ENCODE measurements around the gene TRPC4. TPM values are rescaled to one million over a fixed set of nuclear protein-coding genes. Genes with fewer than 3 reads are reported as not detected.

The TRPC4 gene
- total RNA-seq, 2 experiments from 2014 or later, result not detected

GRCh38 chr13:37729876-37730275 is 139.7 kb downstream of the TRPC4 start:
- no peaks in the 10 kb centered on the region for H3K4me1 ChIP-seq (ENCODE audit: insufficient read depth, low read length)
- H3K27ac ChIP-seq (ENCODE audit: low read depth in 1 of 2, low read length in 2 of 2), result no peak overlapping the region
- H3K36me3 ChIP-seq (ENCODE audit: insufficient read depth, low read length), result no peaks in the 10 kb centered on the region
- TF ChIP-seq, protein P1, sequence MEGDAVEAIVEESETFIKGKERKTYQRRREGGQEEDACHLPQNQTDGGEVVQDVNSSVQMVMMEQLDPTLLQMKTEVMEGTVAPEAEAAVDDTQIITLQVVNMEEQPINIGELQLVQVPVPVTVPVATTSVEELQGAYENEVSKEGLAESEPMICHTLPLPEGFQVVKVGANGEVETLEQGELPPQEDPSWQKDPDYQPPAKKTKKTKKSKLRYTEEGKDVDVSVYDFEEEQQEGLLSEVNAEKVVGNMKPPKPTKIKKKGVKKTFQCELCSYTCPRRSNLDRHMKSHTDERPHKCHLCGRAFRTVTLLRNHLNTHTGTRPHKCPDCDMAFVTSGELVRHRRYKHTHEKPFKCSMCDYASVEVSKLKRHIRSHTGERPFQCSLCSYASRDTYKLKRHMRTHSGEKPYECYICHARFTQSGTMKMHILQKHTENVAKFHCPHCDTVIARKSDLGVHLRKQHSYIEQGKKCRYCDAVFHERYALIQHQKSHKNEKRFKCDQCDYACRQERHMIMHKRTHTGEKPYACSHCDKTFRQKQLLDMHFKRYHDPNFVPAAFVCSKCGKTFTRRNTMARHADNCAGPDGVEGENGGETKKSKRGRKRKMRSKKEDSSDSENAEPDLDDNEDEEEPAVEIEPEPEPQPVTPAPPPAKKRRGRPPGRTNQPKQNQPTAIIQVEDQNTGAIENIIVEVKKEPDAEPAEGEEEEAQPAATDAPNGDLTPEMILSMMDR (IDR thresholded peaks at IDR 0.05), result no peak
- no peaks in the 10 kb centered on the region for H3K27me3 ChIP-seq (ENCODE audit: control insufficient read depth in 1 of 2, insufficient read depth in 2 of 2, low read length in 2 of 2)
- H3K27ac Mint-ChIP-seq, result no peak overlapping the region
- H3K9me3 Mint-ChIP-seq, result peaks cover 3% of the 10 kb centered on the region
- no peaks in the 10 kb centered on the region for H3K27me3 Mint-ChIP-seq
- H3K4me1 Mint-ChIP-seq (ENCODE audit: low read depth), result no peaks in the 10 kb centered on the region
- no peaks in the 10 kb centered on the region for H3K36me3 Mint-ChIP-seq (ENCODE audit: low read depth)
- intact Hi-C loops (cut with DNase I, micrococcal nuclease), result no loop called here
- no peaks in the 10 kb centered on the region for H3K9me3 ChIP-seq (ENCODE audit: control insufficient read depth in 1 of 2, insufficient read depth in 1 of 2, low read length in 2 of 2)
- ChIA-PET CTCF (no interaction called here), POLR2A (no interaction called here)
- DNase-seq (no peak), ATAC-seq (ENCODE audit: poor library complexity) (no peak)
- no peak overlapping the region for H3K4me3 Mint-ChIP-seq
- no peak overlapping the region for H3K4me3 ChIP-seq (ENCODE audit: low read length)

DNA sequence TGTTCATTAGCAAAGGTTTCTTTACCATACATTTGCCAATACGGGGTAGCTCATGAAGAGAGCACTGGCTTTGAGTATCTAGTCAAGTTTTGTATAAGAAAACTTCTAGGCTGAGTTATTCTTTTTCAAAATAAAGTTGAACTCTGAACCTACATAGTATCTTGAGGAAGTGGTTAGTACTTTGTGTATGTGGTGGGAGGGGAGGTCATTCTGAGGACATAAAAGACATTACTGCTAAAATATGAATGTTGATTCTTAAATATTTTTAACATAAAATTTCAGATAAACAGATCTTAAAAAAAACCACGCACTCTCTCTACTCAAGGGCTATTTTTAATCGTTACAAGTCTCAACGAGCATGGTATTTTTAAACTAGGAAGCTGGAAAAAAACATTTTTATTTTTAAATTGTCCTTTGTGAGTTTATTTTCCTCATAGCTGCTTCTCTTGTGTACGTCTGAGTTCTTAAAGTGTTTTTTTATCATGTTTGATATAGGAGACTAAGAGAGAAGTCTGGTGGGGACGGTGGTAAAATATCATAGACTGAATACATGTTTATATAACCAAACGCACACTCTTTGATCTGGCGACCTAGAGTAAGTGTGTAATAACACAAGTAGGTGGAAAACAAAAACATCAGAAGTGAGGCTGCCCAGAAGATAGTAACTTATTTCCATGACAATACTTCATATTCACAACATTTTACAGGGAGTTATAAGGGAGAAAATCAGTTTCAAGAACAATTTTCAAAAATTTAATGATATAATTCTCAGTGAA is 153.0 kb downstream of the TRPC4 start:
- ATAC-seq (ENCODE audit: poor library complexity) (no peak), DNase-seq (no peak)
- Histone ChIP-seq H3K36me3 (ENCODE audit: insufficient read depth, low read length) (no peaks in the 10 kb centered on the region), H3K9me3 (ENCODE audit: control insufficient read depth in 1 of 2, insufficient read depth in 1 of 2, low read length in 2 of 2) (no peaks in the 10 kb centered on the region), H3K27ac (ENCODE audit: low read depth in 1 of 2, low read length in 2 of 2) (no peak overlapping the region), H3K4me1 (ENCODE audit: insufficient read depth, low read length) (no peaks in the 10 kb centered on the region), H3K4me3 (ENCODE audit: low read length) (no peak overlapping the region), H3K27me3 (ENCODE audit: control insufficient read depth in 1 of 2, insufficient read depth in 2 of 2, low read length in 2 of 2) (no peaks in the 10 kb centered on the region)
- Mint-ChIP-seq H3K27ac (no peak overlapping the region), H3K4me1 (ENCODE audit: low read depth) (no peaks in the 10 kb centered on the region), H3K4me3 (no peak overlapping the region), H3K9me3 (peaks cover 7% of the 10 kb centered on the region), H3K36me3 (ENCODE audit: low read depth) (no peaks in the 10 kb centered on the region), H3K27me3 (no peaks in the 10 kb centered on the region)
- intact Hi-C loops (cut with DNase I, micrococcal nuclease), result no loop called here
- CTCF ChIA-PET, result interaction anchor here (0.6 to 1.2 kb wide), 2 partner anchors 14 to 20 kb away, joined by 3 read pairs; no protein-coding TSS in a partner anchor
- TF ChIP-seq, protein P1 (IDR thresholded peaks at IDR 0.05), result no peak
- POLR2A ChIA-PET, result no interaction called here

DNA sequence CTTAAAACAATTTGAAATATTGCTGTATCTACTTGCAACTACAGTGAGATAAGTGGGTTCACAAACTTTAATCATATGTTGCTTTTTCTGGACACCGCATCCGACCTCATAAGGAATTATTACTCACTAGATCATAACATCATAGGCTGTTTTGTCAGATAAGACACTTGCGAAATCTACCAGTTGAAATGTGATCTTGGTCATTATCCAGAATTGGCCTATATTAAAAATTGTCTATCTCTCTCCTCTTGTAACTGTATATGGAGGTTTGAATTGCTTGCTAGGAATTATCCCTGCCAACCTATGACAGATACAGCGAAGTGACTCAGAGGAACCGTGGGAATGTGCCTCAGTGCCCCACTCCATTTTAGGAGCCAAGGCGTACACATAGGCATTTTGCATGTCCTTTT is 154.0 kb downstream of the TRPC4 start:
- Histone ChIP-seq H3K4me1 (ENCODE audit: insufficient read depth, low read length) (no peaks in the 10 kb centered on the region), H3K9me3 (ENCODE audit: control insufficient read depth in 1 of 2, insufficient read depth in 1 of 2, low read length in 2 of 2) (no peaks in the 10 kb centered on the region), H3K36me3 (ENCODE audit: insufficient read depth, low read length) (no peaks in the 10 kb centered on the region), H3K27me3 (ENCODE audit: control insufficient read depth in 1 of 2, insufficient read depth in 2 of 2, low read length in 2 of 2) (no peaks in the 10 kb centered on the region), H3K4me3 (ENCODE audit: low read length) (no peak overlapping the region), H3K27ac (ENCODE audit: low read depth in 1 of 2, low read length in 2 of 2) (no peak overlapping the region)
- intact Hi-C loops (cut with DNase I, micrococcal nuclease), result no loop called here
- no peak overlapping the region for H3K27ac Mint-ChIP-seq
- no peaks in the 10 kb centered on the region for H3K27me3 Mint-ChIP-seq
- ATAC-seq (ENCODE audit: poor library complexity) (no peak), DNase-seq (no peak)
- TF ChIP-seq, protein P1 (IDR thresholded peaks at IDR 0.05), result no peak
- H3K9me3 Mint-ChIP-seq, result peaks cover 7% of the 10 kb centered on the region
- ChIA-PET POLR2A (no interaction called here), CTCF (no interaction called here)
- H3K36me3 Mint-ChIP-seq (ENCODE audit: low read depth), result no peaks in the 10 kb centered on the region
- no peaks in the 10 kb centered on the region for H3K4me1 Mint-ChIP-seq (ENCODE audit: low read depth)
- no peak overlapping the region for H3K4me3 Mint-ChIP-seq
